Measurements from ENCODE around the gene ZNF330. TPM values are rescaled to one million over a fixed set of nuclear protein-coding genes. Genes with fewer than 3 reads are reported as not detected.

ZNF330 gene
- total RNA-seq, 1 donor from 2014 or later = 43.7 TPM

GRCh38 chr4:141240671-141241070 is 20.0 kb downstream of the ZNF330 start:
- no peak for DNase-seq
- Histone ChIP-seq H3K4me1 (no peaks in the 10 kb centered on the region), H3K9me3 (no peaks in the 10 kb centered on the region), H3K27ac (no peak overlapping the region), H3K36me3 (no peaks in the 10 kb centered on the region), H3K27me3 (ENCODE audit: low read depth) (no peaks in the 10 kb centered on the region), H3K4me3 (no peak overlapping the region)
- TF ChIP-seq, protein P1, sequence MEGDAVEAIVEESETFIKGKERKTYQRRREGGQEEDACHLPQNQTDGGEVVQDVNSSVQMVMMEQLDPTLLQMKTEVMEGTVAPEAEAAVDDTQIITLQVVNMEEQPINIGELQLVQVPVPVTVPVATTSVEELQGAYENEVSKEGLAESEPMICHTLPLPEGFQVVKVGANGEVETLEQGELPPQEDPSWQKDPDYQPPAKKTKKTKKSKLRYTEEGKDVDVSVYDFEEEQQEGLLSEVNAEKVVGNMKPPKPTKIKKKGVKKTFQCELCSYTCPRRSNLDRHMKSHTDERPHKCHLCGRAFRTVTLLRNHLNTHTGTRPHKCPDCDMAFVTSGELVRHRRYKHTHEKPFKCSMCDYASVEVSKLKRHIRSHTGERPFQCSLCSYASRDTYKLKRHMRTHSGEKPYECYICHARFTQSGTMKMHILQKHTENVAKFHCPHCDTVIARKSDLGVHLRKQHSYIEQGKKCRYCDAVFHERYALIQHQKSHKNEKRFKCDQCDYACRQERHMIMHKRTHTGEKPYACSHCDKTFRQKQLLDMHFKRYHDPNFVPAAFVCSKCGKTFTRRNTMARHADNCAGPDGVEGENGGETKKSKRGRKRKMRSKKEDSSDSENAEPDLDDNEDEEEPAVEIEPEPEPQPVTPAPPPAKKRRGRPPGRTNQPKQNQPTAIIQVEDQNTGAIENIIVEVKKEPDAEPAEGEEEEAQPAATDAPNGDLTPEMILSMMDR (IDR thresholded peaks at IDR 0.05) = no peak
- no peak for ATAC-seq
- intact Hi-C loops (cut with DNase I) = no loop called here

GRCh38 chr4:141241986-141242385 is 21.3 kb downstream of the ZNF330 start:
- Histone ChIP-seq H3K36me3 (no peaks in the 10 kb centered on the region), H3K4me3 (no peak overlapping the region), H3K27me3 (ENCODE audit: low read depth) (no peaks in the 10 kb centered on the region), H3K9me3 (no peaks in the 10 kb centered on the region), H3K27ac (no peak overlapping the region), H3K4me1 (no peaks in the 10 kb centered on the region)
- TF ChIP-seq, protein P1 (IDR thresholded peaks at IDR 0.05) = no peak
- ATAC-seq (no peak), DNase-seq (no peak)
- intact Hi-C loops (cut with DNase I) = no loop called here

- DNase-seq (no peak), ATAC-seq (no peak)
- Histone ChIP-seq H3K4me3 (no peak overlapping the region), H3K36me3 (no peaks in the 10 kb centered on the region), H3K4me1 (no peaks in the 10 kb centered on the region), H3K27ac (no peak overlapping the region), H3K9me3 (no peaks in the 10 kb centered on the region), H3K27me3 (ENCODE audit: low read depth) (no peaks in the 10 kb centered on the region)
- TF ChIP-seq, protein P1 (IDR thresholded peaks at IDR 0.05) = no peak
- intact Hi-C loops (cut with DNase I) = no loop called here
Observed at GRCh38 chr4:141244419-141244818, 23.7 kb downstream of the ZNF330 start.

GRCh38 chr4:141246243-141246642 is 25.5 kb downstream of the ZNF330 start:
- no peaks in the 10 kb centered on the region for H3K27me3 ChIP-seq (ENCODE audit: low read depth)
- intact Hi-C loops (cut with DNase I) = no loop called here
- no peak overlapping the region for H3K27ac ChIP-seq

DNA sequence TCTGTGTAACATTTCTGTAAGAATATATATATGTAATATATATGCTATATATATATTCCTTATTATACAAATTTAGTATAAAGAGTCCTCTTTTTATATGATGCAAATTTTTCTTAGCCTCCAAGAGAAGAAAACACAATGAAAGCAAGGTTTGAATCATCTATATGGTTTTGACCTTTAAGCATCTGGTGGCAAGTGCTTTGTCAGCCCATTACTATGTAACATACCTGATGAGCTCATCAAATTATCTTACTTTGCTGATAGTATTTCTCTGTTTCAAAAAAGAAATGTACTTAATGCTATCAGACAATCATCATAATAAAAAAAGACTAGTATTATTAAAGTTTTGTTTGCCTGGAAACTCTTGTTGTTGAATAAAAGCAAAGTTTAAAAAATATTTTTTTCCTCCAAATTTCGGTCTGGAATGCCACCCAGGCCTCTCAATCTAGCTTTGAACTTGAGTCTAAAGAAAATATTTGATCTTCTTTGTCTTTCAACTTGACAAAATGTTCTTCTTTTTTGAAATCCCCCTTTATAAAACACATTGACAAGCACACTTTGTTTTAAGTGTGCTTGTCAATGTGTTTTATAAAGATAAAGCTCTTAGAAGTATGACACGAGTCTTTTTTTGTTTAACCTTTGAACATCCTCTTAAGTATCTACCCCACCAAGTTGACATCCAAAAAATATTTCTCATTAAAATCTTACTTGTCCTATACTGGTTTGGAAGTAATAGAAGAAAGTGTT is 26.2 kb downstream of the ZNF330 start:
- TF ChIP-seq, protein P1 (IDR thresholded peaks at IDR 0.05) = no peak
- ATAC-seq (no peak), DNase-seq (no peak)
- intact Hi-C loops (cut with DNase I) = no loop called here
- H3K9me3 ChIP-seq = no peaks in the 10 kb centered on the region
- H3K36me3 ChIP-seq = no peaks in the 10 kb centered on the region
- no peaks in the 10 kb centered on the region for H3K4me1 ChIP-seq
- H3K27ac ChIP-seq = no peak overlapping the region
- no peaks in the 10 kb centered on the region for H3K27me3 ChIP-seq (ENCODE audit: low read depth)
- no peak overlapping the region for H3K4me3 ChIP-seq

More at GRCh38 chr4:141246243-141246642, 25.5 kb downstream of the ZNF330 start:
- H3K9me3 ChIP-seq = no peaks in the 10 kb centered on the region
- ATAC-seq (no peak), DNase-seq (no peak)
- no peak overlapping the region for H3K4me3 ChIP-seq
- no peaks in the 10 kb centered on the region for H3K36me3 ChIP-seq
- TF ChIP-seq, protein P1 (IDR thresholded peaks at IDR 0.05) = no peak
- no peaks in the 10 kb centered on the region for H3K4me1 ChIP-seq
